A673 (cell line): ENCODE results near the gene MAB21L1. TPM values are rescaled to one million over a fixed set of nuclear protein-coding genes. Genes with fewer than 3 reads are reported as not detected.

Experiments
- BruUV-seq: library from RNA; stranded (reverse); fragments of 400-500 nt; replicated peaks from 2 replicates; lab custom pipeline; 2021; lab: Mats Ljungman, UMichigan
- CTCF ChIA-PET: fragments of 300-600 bp; sonication (Branson Sonifier 250); formaldehyde crosslinking; loops from one replicate; lab custom pipeline; 2022; ENCODE audit warnings: antibody characterized with exemption; lab: Charles Lee
- POLR2A ChIA-PET: fragments of 300-600 bp; sonication (Branson Sonifier 250); formaldehyde crosslinking; loops from one replicate; lab custom pipeline; 2022; ENCODE audit warnings: antibody characterized with exemption; ENCODE audit not compliant: low non-redundant PET; lab: Charles Lee
- DNase-seq: peaks from one replicate; pipeline ENCODE4 v3.0.0-alpha.2; 2015; ENCODE audit warnings: low spot score
- H3K27ac ChIP-seq: fragments of 200-600 bp; sonication (generic); 2 replicates; pipeline ENCODE4 v1.5.1; 2016; ENCODE audit warnings: mixed run types, low read depth, mild to moderate bottlenecking, mixed read lengths, antibody characterized with exemption, low read length; ENCODE audit not compliant: poor library complexity, severe bottlenecking
- H3K27me3 ChIP-seq: fragments of 200-600 bp; sonication (generic); replicated peaks from 2 replicates; pipeline ENCODE4 v1.6.1; 2017; ENCODE audit warnings: mixed run types, low read depth, mild to moderate bottlenecking, mixed read lengths, antibody characterized with exemption, low read length; ENCODE audit not compliant: insufficient read depth, poor library complexity
- H3K36me3 ChIP-seq: fragments of 200-600 bp; sonication (generic); 2 replicates; pipeline ENCODE4 v1.6.1; 2016; ENCODE audit warnings: mixed run types, mild to moderate bottlenecking, mixed read lengths, antibody characterized with exemption, low read length; ENCODE audit not compliant: insufficient read depth, poor library complexity, severe bottlenecking
- H3K4me1 ChIP-seq: fragments of 200-600 bp; sonication (generic); 2 replicates; pipeline ENCODE4 v1.6.1; 2017; ENCODE audit warnings: mixed run types, mild to moderate bottlenecking, mixed read lengths, antibody characterized with exemption, low read length; ENCODE audit not compliant: insufficient read depth, poor library complexity, severe bottlenecking
- H3K4me3 ChIP-seq: fragments of 200-600 bp; sonication (generic); 2 replicates; pipeline ENCODE4 v1.5.1; 2016; ENCODE audit warnings: low read depth, mixed run types, mild to moderate bottlenecking, mixed read lengths, low read length; ENCODE audit not compliant: poor library complexity, severe bottlenecking
- H3K9me3 ChIP-seq: fragments of 200-600 bp; sonication (generic); 2 replicates; pipeline ENCODE4 v1.6.1; 2016; ENCODE audit warnings: mixed run types, low read depth, mild to moderate bottlenecking, mixed read lengths, antibody characterized with exemption, low read length; ENCODE audit not compliant: poor library complexity, severe bottlenecking
- EZH2 ChIP-seq: fragments of 200-600 bp; sonication (generic); IDR thresholded peaks from 2 replicates; pipeline ENCODE4 v1.6.1; 2017; ENCODE audit warnings: borderline replicate concordance, low read depth, mild to moderate bottlenecking, mixed read lengths, antibody characterized with exemption, low read length; ENCODE audit not compliant: poor library complexity, severe bottlenecking
- intact Hi-C: fragments of 100-400 bp; cut with micrococcal nuclease; formaldehyde crosslinking; loops from one replicate; pipeline ENCODE4 v1.10.0; 2022; ENCODE audit not compliant: unreplicated experiment
- total RNA-seq: library from RNA; stranded (reverse); gene quantifications from 2 replicates; pipeline ENCODE4 v1.2.3, GENCODE V29; 2021
- TF ChIP-seq, protein P1 (sequence below): fragments of 300-800, 200-600 bp; sonication (generic); conservative IDR thresholded peaks from 2 replicates; pipeline ENCODE4 v1.5.1; 2017; ENCODE audit warnings: low read depth, mild to moderate bottlenecking, antibody characterized with exemption, low read length, moderate library complexity, mixed read lengths

MAB21L1 gene
- total RNA-seq, 1 experiment from 2014 or later = not detected

DNA sequence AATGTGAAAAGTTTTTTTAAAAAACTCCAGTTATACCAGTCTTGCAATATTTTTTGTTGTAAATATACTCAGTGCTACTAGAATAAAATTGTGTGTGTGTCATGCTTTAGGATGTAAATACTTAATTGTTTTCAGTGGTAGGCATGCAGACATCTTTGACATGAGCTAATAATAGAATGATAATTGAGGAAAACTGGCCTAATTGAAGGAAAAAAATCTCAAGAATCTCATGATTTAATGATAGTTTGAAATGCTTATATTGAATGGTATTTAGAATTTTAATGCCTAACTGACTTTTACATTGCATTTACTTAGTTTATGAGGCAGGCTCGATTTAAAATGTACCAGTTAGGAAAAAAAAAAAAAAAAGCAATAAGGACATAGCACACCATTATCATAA lies 3.2 kb upstream of the MAB21L1 start:
- Histone ChIP-seq H3K9me3 (no peaks in the 10 kb centered on the region), H3K4me1 (no peaks in the 10 kb centered on the region), H3K27ac (no peak overlapping the region), H3K36me3 (no peaks in the 10 kb centered on the region), H3K4me3 (no peak overlapping the region), H3K27me3 (no peaks in the 10 kb centered on the region)
- CTCF ChIA-PET = no interaction called here
- BruUV-seq = no TSS peak
- POLR2A ChIA-PET = no interaction called here
- DNase-seq = no peak
- TF ChIP-seq, protein P1, sequence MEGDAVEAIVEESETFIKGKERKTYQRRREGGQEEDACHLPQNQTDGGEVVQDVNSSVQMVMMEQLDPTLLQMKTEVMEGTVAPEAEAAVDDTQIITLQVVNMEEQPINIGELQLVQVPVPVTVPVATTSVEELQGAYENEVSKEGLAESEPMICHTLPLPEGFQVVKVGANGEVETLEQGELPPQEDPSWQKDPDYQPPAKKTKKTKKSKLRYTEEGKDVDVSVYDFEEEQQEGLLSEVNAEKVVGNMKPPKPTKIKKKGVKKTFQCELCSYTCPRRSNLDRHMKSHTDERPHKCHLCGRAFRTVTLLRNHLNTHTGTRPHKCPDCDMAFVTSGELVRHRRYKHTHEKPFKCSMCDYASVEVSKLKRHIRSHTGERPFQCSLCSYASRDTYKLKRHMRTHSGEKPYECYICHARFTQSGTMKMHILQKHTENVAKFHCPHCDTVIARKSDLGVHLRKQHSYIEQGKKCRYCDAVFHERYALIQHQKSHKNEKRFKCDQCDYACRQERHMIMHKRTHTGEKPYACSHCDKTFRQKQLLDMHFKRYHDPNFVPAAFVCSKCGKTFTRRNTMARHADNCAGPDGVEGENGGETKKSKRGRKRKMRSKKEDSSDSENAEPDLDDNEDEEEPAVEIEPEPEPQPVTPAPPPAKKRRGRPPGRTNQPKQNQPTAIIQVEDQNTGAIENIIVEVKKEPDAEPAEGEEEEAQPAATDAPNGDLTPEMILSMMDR = no peak
- TF ChIP-seq EZH2 = no peak
- intact Hi-C loops = no loop called here

DNA sequence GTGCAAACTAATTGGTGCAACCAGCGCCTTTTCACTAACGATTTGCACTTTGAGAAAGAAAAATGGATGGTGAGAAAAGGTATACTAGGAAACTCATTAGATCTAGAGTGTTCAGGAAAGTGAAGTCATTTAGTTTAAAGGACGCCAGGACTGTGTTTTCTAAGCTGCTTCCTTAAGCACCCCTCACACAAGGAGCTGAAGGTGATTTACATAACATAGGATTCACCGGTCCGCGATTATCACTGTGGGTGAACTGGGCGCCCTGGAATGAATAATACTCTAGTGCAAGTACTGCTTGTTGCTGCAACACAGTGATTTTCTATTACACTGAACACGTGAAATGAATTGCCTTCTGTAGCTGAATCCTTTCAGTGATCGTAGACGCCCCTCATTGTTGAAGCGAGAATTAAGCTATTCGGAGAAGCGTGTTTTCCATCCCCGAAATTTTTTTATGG lies 2.6 kb upstream of the MAB21L1 start:
- ChIA-PET POLR2A (no interaction called here), CTCF (no interaction called here)
- Histone ChIP-seq H3K27ac (no peak overlapping the region), H3K4me3 (no peak overlapping the region), H3K4me1 (no peaks in the 10 kb centered on the region), H3K9me3 (no peaks in the 10 kb centered on the region), H3K27me3 (no peaks in the 10 kb centered on the region), H3K36me3 (no peaks in the 10 kb centered on the region)
- DNase-seq = no peak
- no TSS peak for BruUV-seq
- TF ChIP-seq, protein P1 = no peak
- no peak for TF ChIP-seq EZH2
- intact Hi-C loops = no loop called here

DNA sequence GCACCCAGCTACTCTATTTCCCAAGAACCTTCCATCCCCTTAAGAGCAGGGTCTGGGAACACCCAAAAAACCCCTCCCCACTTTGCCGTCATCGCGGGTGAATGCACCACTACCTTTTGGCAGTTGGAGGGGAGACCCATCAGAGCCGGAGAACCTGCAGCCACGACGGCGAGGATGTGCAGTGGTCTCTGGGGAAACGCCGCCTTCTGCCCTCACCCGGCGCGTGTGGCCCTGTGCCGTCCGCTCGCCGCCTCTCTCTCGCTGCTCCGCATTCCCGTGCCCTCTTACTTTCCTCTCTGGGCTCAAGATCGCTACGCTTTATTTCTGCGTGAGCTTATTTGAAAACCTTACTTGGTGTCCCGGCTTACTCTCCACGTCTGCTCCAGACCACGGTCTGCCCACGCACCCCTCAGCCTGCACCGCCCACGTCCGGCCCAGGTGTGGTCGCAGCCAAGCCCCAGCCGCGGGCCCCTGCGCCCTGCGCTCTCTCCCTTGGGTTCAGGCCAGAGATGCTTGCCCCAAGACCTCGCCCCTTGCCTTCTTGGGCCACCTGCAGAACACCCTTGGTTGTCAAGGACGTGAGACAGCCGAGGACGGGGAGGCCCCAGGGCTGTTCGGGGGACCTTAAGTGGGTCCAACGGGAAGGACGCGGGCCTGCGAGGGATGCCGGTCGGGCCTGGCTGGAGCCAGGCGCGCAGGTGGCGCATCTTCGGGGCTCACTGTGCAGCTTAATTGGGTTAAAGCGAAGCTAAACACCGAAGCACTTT lies 2.0 kb upstream of the MAB21L1 start:
- BruUV-seq = no TSS peak
- POLR2A ChIA-PET = no interaction called here
- TF ChIP-seq, protein P1 = no peak
- no peak for TF ChIP-seq EZH2
- no peak for DNase-seq
- H3K27me3 ChIP-seq = no peaks in the 10 kb centered on the region
- no peaks in the 10 kb centered on the region for H3K9me3 ChIP-seq
- H3K27ac ChIP-seq = no peak overlapping the region
- no peaks in the 10 kb centered on the region for H3K4me1 ChIP-seq
- CTCF ChIA-PET = no interaction called here
- no peak overlapping the region for H3K4me3 ChIP-seq
- intact Hi-C loops = no loop called here
- H3K36me3 ChIP-seq = no peaks in the 10 kb centered on the region
